Measurements from ENCODE around the gene SGPP2. TPM values are rescaled to one million over a fixed set of nuclear protein-coding genes. Genes with fewer than 3 reads are reported as not detected.

Gene SGPP2
- total and polyA plus RNA-seq, 2 donors (not counting 3 experiments of a cell fraction or from before 2014, with no cell fraction given): not detected

DNA sequence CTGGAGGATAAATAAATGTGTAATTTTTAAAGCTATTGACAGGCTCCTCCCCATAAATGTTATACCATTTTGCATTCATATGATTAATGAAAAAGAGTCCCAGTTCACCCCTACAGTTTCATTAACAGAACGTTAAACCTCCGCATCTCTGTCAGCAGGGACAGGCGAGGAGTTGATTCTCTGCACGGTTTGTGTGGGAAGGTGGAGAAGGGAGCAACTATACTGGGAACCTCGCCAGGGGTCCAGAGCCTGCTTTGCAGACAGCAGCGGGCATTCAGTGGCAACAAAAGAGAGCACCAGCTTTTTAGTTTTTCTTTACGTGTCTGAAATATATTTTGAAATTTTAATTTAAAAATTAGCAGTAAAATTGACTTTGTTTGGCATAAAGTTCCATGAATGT is 130.2 kb downstream of the SGPP2 start:
- Histone ChIP-seq H3K9me1 (replicated peaks; ENCODE audit: control insufficient read depth, extremely low read depth, insufficient read depth, low read length) (no peaks in the 10 kb centered on the region), H3K9me3 (replicated peaks; ENCODE audit: control insufficient read depth, insufficient read depth, low read length) (no peaks in the 10 kb centered on the region), H3K27ac (ENCODE audit: insufficient read depth, low read depth, low read length) (no peak overlapping the region), H3K4me3 (replicated peaks in 1 of 3; ENCODE audit: insufficient read depth in 1 of 3, low read depth in 1 of 3, low read length in 3 of 3) (no peak overlapping the region), H3K4me2 (ENCODE audit: insufficient read depth, low read length) (no peak overlapping the region), H3K79me2 (ENCODE audit: control insufficient read depth, insufficient read depth, low read length) (no peaks in the 10 kb centered on the region), H4K20me1 (replicated peaks; ENCODE audit: control insufficient read depth, extremely low read depth, insufficient read depth, low read length) (no peaks in the 10 kb centered on the region), H3K4me1 (ENCODE audit: control insufficient read depth, extremely low read depth, insufficient read depth, low read length) (no peaks in the 10 kb centered on the region), H2AFZ (ENCODE audit: low read depth, low read length) (no peak overlapping the region), H3K27me3 (ENCODE audit: control insufficient read depth in 2 of 2, insufficient read depth in 2 of 2, low read length in 2 of 2) (peaks cover 0 to 4% of the 10 kb centered on the region in 2 experiments), H3K36me3 (ENCODE audit: control insufficient read depth in 2 of 2, extremely low read depth in 1 of 2, insufficient read depth in 2 of 2, low read length in 2 of 2) (no peaks in the 10 kb centered on the region), H3K9ac (replicated peaks; ENCODE audit: extremely low read depth, insufficient read depth, low read length) (no peak overlapping the region)
- TF ChIP-seq JUN (IDR thresholded peaks at IDR 0.05; ENCODE audit: borderline replicate concordance, insufficient read depth, insufficient read length, low read depth) (no peak), MYC (IDR thresholded peaks at IDR 0.05; ENCODE audit: low read depth, low read length) (no peak), EZH2 (IDR thresholded peaks at IDR 0.05; ENCODE audit: borderline replicate concordance, low read depth, low read length, severe bottlenecking) (no peak), POLR2AphosphoS5 (IDR thresholded peaks at IDR 0.05; ENCODE audit: insufficient read depth, low read depth, low read length) (no peak), FOS (IDR thresholded peaks at IDR 0.05; ENCODE audit: borderline replicate concordance, insufficient read depth, low read length) (no peak), POLR2A (IDR thresholded peaks at IDR 0.05; ENCODE audit: low read depth, low read length) (no peak), GATA2 (IDR thresholded peaks at IDR 0.05; ENCODE audit: insufficient read depth, insufficient read length, low read depth, low read length) (no peak)
- TF ChIP-seq, protein P1, sequence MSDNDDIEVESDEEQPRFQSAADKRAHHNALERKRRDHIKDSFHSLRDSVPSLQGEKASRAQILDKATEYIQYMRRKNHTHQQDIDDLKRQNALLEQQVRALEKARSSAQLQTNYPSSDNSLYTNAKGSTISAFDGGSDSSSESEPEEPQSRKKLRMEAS (IDR thresholded peaks at IDR 0.05; ENCODE audit: insufficient read depth, insufficient read length): no peak
- TF ChIP-seq, protein P2, sequence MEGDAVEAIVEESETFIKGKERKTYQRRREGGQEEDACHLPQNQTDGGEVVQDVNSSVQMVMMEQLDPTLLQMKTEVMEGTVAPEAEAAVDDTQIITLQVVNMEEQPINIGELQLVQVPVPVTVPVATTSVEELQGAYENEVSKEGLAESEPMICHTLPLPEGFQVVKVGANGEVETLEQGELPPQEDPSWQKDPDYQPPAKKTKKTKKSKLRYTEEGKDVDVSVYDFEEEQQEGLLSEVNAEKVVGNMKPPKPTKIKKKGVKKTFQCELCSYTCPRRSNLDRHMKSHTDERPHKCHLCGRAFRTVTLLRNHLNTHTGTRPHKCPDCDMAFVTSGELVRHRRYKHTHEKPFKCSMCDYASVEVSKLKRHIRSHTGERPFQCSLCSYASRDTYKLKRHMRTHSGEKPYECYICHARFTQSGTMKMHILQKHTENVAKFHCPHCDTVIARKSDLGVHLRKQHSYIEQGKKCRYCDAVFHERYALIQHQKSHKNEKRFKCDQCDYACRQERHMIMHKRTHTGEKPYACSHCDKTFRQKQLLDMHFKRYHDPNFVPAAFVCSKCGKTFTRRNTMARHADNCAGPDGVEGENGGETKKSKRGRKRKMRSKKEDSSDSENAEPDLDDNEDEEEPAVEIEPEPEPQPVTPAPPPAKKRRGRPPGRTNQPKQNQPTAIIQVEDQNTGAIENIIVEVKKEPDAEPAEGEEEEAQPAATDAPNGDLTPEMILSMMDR (IDR thresholded peaks at IDR 0.05; ENCODE audit: extremely low read depth in 1 of 2, insufficient read depth in 1 of 2, low read depth in 1 of 2, low read length in 2 of 2): no peak
- FAIRE-seq (no peak), DNase-seq (ENCODE audit: low read depth, low spot score) (no peak)
- dilution Hi-C loops (cut with MboI; ENCODE audit: extremely low pct_ligation_motif_present, low sequenced_read_pairs): no loop called here
- CTCF ChIA-PET: interaction anchor here (2.4 kb wide), 1 partner anchor 237 kb away, joined by 12 read pairs; no protein-coding TSS in a partner anchor
- POLR2A ChIA-PET: no interaction called here
- intact Hi-C loops (cut with micrococcal nuclease): no loop called here
- BruUV-seq (replicated peaks): no TSS peak
